Astrocyte (in vitro differentiated cells and primary cell): ENCODE measurements around the gene ABCA4.

Experiments
- CTCF ChIP-seq: IDR thresholded peaks from 2 replicates; pipeline ENCODE4 v1.5.1; 2011; ENCODE audit warnings: low read depth, mild to moderate bottlenecking, inconsistent platforms, low read length, moderate library complexity; ENCODE audit not compliant: insufficient read depth
- EZH2 ChIP-seq: IDR thresholded peaks from 2 replicates; pipeline ENCODE4 v1.6.1; 2012; ENCODE audit warnings: mild to moderate bottlenecking, low read length, inconsistent platforms; ENCODE audit not compliant: insufficient read depth

GRCh38 chr1:93963585-93963984, 157.4 kb downstream of the ABCA4 start:
- TF ChIP-seq CTCF (no peak), EZH2 (no peak)
